OCI-LY3 (cell line): ENCODE data around the gene ANXA11.

Source experiments
- CTCF ChIP-seq: fragments of 200-600, 300-600 bp; sonication (generic); IDR thresholded peaks from 2 replicates; pipeline ENCODE4 v1.5.1; 2014; ENCODE audit warnings: antibody characterized with exemption, low read length, low read depth
- EZH2phosphoT487 ChIP-seq: fragments of 200-600 bp; shearing (Covaris generic); IDR thresholded peaks from 2 replicates; pipeline ENCODE4 v1.6.1; 2018; ENCODE audit warnings: antibody characterized with exemption, mixed run types, low read depth

- no peak for TF ChIP-seq CTCF
- no peak for TF ChIP-seq EZH2phosphoT487
These were observed 34.7 kb downstream of the ANXA11 start for GRCh38 chr10:80170641-80171040.
